ENCODE measurements around the gene GFI1B. TPM values are rescaled to one million over a fixed set of nuclear protein-coding genes. Genes with fewer than 3 reads are reported as not detected.
"Not testable (repeated sequence)": the region's sequence is repeated elsewhere in the genome, so short reads cannot be mapped to it uniquely, and the experiment has no call there.

GFI1B gene
- polyA plus RNA-seq, 10 donors = 0.24 to 0.69 (median 0.54) TPM

GRCh38 chr9:132967908-132968307 lies 10.6 kb upstream of the GFI1B start:
- not testable (repeated sequence) for DNase-seq

GRCh38 chr9:132969783-132970182 lies 8.7 kb upstream of the GFI1B start:
- DNase-seq = no peak

GRCh38 chr9:132970324-132971062 lies 8.0 kb upstream of the GFI1B start:
- no peak for DNase-seq

- DNase-seq = no peak
These were observed 5.3 kb upstream of the GFI1B start for GRCh38 chr9:132973166-132973565.

GRCh38 chr9:132973713-132974112 lies 4.8 kb upstream of the GFI1B start:
- no peak for DNase-seq

- no peak for DNase-seq
These were observed 2.5 kb upstream of the GFI1B start for GRCh38 chr9:132975961-132976360.

- DNase-seq = no peak
These were observed 1.9 kb upstream of the GFI1B start for GRCh38 chr9:132976571-132976970.

- DNase-seq = no peak
These were observed 413 bp upstream of the GFI1B start for GRCh38 chr9:132978112-132978450.

GRCh38 chr9:132980157-132980556 lies 1.7 kb downstream of the GFI1B start:
- DNase-seq = no peak

GRCh38 chr9:132982458-132982857 lies 4.0 kb downstream of the GFI1B start:
- DNase-seq = no peak

- no peak for DNase-seq
These were observed 5.2 kb downstream of the GFI1B start for GRCh38 chr9:132983491-132984201.

- no peak for DNase-seq
These were observed 5.9 kb downstream of the GFI1B start for GRCh38 chr9:132984202-132985070.

- DNase-seq = no peak
These were observed 6.5 kb downstream of the GFI1B start for GRCh38 chr9:132985071-132985350.

GRCh38 chr9:132985489-132985888 lies 7.0 kb downstream of the GFI1B start:
- no peak for DNase-seq

- DNase-seq = no peak
These were observed 7.6 kb downstream of the GFI1B start for GRCh38 chr9:132986114-132986513.

GRCh38 chr9:132986640-132987620 lies 8.4 kb downstream of the GFI1B start:
- DNase-seq = no peak

- DNase-seq = no peak
These were observed 9.9 kb downstream of the GFI1B start for GRCh38 chr9:132988244-132989013.

- no peak for DNase-seq
These were observed 10.5 kb downstream of the GFI1B start for GRCh38 chr9:132989014-132989310.

GRCh38 chr9:132989414-132989996 lies 11.0 kb downstream of the GFI1B start:
- DNase-seq = no peak

GRCh38 chr9:132989998-132990557 lies 11.6 kb downstream of the GFI1B start:
- peak in 1 of 3 donors; percentile 32 for DNase-seq
